HG03457 (cell line): ENCODE results near the gene PRKG1.

ENCODE experiments used
- ATAC-seq: cut with Tn5 transposase; IDR thresholded peaks from one replicate; pipeline ENCODE4 v1.9.1; 2021; ENCODE audit warnings: moderate number of reproducible peaks; ENCODE audit not compliant: unreplicated experiment

The PRKG1 gene

GRCh38 chr10:51485668-51486067 lies 411.4 kb downstream of the PRKG1 start:
- ATAC-seq, result no peak

GRCh38 chr10:51487576-51487975 lies 413.3 kb downstream of the PRKG1 start:
- no peak for ATAC-seq

- ATAC-seq, result no peak
Measured at GRCh38 chr10:51488766-51489408, 414.6 kb downstream of the PRKG1 start.

- ATAC-seq, result no peak
Measured at GRCh38 chr10:51498424-51498823, 424.1 kb downstream of the PRKG1 start.

GRCh38 chr10:51501396-51501795 lies 427.1 kb downstream of the PRKG1 start:
- no peak for ATAC-seq

GRCh38 chr10:51502124-51502523 lies 427.8 kb downstream of the PRKG1 start:
- ATAC-seq, result no peak

- no peak for ATAC-seq
Measured at GRCh38 chr10:51503378-51503777, 429.1 kb downstream of the PRKG1 start.

- no peak for ATAC-seq
Measured at GRCh38 chr10:51507476-51507875, 433.2 kb downstream of the PRKG1 start.

GRCh38 chr10:51508156-51508555 lies 433.9 kb downstream of the PRKG1 start:
- no peak for ATAC-seq

- no peak for ATAC-seq
Measured at GRCh38 chr10:51510231-51510630, 435.9 kb downstream of the PRKG1 start.

GRCh38 chr10:51521605-51522004 lies 447.3 kb downstream of the PRKG1 start:
- ATAC-seq, result no peak

- no peak for ATAC-seq
Measured at GRCh38 chr10:51522858-51523257, 448.6 kb downstream of the PRKG1 start.

GRCh38 chr10:51523440-51523839 lies 449.2 kb downstream of the PRKG1 start:
- no peak for ATAC-seq

- ATAC-seq, result no peak
Measured at GRCh38 chr10:51524041-51524440, 449.8 kb downstream of the PRKG1 start.

GRCh38 chr10:51527522-51528219 lies 453.4 kb downstream of the PRKG1 start:
- no peak for ATAC-seq

GRCh38 chr10:51528527-51528926 lies 454.2 kb downstream of the PRKG1 start:
- no peak for ATAC-seq

GRCh38 chr10:51530541-51530940 lies 456.3 kb downstream of the PRKG1 start:
- no peak for ATAC-seq

- no peak for ATAC-seq
Measured at GRCh38 chr10:51532044-51532443, 457.8 kb downstream of the PRKG1 start.

GRCh38 chr10:51542853-51543252 lies 468.6 kb downstream of the PRKG1 start:
- ATAC-seq, result no peak

- ATAC-seq, result no peak
Measured at GRCh38 chr10:51544933-51545332, 470.6 kb downstream of the PRKG1 start.

- no peak for ATAC-seq
Measured at GRCh38 chr10:51547941-51548340, 473.7 kb downstream of the PRKG1 start.

- ATAC-seq, result no peak
Measured at GRCh38 chr10:51552879-51553278, 478.6 kb downstream of the PRKG1 start.
